ENCODE data around the gene NNAT.

NNAT gene

DNA sequence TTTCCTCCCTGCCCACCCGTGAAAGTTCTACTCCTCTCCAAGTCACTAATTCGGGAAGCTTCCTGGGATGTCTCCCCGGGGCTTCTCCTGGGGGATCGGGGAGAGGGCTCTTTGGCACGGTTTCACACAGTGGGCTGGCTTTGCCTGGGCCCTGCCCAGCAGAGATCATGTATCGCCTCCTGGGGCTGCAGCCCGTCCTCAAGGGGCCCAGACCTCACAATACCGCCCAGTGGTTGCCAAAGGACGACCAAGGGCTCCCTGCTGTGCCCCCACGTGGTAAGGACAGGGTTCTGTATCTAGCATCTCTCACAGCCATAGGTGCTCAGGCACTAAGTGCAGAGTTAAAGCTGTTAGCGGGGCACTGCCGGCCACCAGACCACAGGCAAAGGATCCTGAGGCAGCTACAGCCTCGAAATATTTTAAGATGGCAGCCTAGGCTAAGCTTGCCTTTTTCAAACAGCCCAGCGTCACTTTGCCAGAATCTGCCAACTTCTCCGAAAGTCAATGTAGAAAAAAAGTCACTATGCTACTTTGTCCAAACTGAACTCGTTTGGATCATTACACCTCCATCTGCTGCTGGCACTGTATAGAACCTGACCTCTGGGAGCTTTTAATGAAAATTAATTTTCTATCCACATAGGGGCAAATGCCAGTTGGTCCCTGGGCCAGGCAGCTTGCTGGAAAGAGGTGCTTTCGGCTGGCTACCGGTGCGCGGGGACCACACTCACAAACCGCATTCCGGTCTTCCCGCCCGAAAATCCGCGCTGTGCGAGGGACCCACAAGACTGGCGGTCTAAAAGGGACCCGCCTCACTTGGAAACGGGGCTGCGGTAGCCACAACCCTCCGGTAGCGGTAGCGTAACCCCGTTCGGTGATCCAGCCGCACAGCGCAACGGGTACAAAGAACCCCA is 1.3 kb upstream of the NNAT start:
- peaks cover 37% of the 10 kb centered on the region for H3K36me3 Mint-ChIP-seq (ENCODE audit: low read depth)
- peak overlapping the region; percentile 88 for H3K4me3 Mint-ChIP-seq
- peaks cover 15% of the 10 kb centered on the region for H3K9me3 Mint-ChIP-seq
- peak overlapping the region; percentile 67 for H3K27ac Mint-ChIP-seq
- H3K27me3 Mint-ChIP-seq (ENCODE audit: low read depth, poor library complexity), result peaks cover 7% of the 10 kb centered on the region
- peak; percentile 33 for DNase-seq
- TF ChIP-seq, protein P1, sequence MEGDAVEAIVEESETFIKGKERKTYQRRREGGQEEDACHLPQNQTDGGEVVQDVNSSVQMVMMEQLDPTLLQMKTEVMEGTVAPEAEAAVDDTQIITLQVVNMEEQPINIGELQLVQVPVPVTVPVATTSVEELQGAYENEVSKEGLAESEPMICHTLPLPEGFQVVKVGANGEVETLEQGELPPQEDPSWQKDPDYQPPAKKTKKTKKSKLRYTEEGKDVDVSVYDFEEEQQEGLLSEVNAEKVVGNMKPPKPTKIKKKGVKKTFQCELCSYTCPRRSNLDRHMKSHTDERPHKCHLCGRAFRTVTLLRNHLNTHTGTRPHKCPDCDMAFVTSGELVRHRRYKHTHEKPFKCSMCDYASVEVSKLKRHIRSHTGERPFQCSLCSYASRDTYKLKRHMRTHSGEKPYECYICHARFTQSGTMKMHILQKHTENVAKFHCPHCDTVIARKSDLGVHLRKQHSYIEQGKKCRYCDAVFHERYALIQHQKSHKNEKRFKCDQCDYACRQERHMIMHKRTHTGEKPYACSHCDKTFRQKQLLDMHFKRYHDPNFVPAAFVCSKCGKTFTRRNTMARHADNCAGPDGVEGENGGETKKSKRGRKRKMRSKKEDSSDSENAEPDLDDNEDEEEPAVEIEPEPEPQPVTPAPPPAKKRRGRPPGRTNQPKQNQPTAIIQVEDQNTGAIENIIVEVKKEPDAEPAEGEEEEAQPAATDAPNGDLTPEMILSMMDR (IDR thresholded peaks at IDR 0.05), result no peak
- peaks cover 87% of the 10 kb centered on the region for H3K4me1 Mint-ChIP-seq

DNA sequence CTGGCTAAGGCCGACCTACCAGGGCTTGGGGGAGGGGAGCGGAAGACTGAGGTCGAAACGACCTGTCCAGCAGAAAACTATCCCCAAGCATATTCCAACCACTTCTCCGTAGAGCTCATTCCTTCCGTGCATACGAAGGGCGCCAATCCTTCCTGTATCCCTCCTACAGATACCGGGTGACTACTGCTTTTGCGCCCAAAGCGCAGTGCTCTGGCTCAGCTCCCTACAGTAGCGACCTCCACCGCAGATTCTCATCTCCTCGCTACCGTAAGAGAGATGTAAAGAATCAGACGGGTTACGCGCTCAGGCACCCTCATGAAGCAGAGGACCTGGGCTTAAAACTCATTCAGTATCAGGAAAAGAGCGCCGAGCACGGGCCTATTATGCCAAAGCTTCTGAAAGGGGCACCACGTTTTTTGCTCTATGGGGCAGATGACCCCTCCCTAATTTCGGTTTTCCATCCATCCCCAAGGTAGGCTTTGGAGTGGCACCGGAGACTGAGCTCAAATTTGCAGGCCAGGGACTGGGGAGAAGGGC is 563 bp upstream of the NNAT start:
- H3K4me3 Mint-ChIP-seq, result peak overlapping the region; percentile 88
- peak overlapping the region; percentile 67 for H3K27ac Mint-ChIP-seq
- DNase-seq, result no peak
- peaks cover 32% of the 10 kb centered on the region for H3K36me3 Mint-ChIP-seq (ENCODE audit: low read depth)
- H3K4me1 Mint-ChIP-seq, result peaks cover 87% of the 10 kb centered on the region
- peaks cover 15% of the 10 kb centered on the region for H3K9me3 Mint-ChIP-seq
- H3K27me3 Mint-ChIP-seq (ENCODE audit: low read depth, poor library complexity), result peaks cover 7% of the 10 kb centered on the region
- TF ChIP-seq, protein P1 (IDR thresholded peaks at IDR 0.05), result no peak

GRCh38 chr20:37522260-37523011 is 1.4 kb downstream of the NNAT start:
- peak overlapping the region; percentile 88 for H3K4me3 Mint-ChIP-seq
- H3K9me3 Mint-ChIP-seq, result peaks cover 15% of the 10 kb centered on the region
- peaks cover 32% of the 10 kb centered on the region for H3K36me3 Mint-ChIP-seq (ENCODE audit: low read depth)
- H3K27ac Mint-ChIP-seq, result no peak overlapping the region
- no peak for DNase-seq
- H3K27me3 Mint-ChIP-seq (ENCODE audit: low read depth, poor library complexity), result peaks cover 7% of the 10 kb centered on the region
- H3K4me1 Mint-ChIP-seq, result peaks cover 84% of the 10 kb centered on the region
- TF ChIP-seq, protein P1 (IDR thresholded peaks at IDR 0.05), result no peak

DNA sequence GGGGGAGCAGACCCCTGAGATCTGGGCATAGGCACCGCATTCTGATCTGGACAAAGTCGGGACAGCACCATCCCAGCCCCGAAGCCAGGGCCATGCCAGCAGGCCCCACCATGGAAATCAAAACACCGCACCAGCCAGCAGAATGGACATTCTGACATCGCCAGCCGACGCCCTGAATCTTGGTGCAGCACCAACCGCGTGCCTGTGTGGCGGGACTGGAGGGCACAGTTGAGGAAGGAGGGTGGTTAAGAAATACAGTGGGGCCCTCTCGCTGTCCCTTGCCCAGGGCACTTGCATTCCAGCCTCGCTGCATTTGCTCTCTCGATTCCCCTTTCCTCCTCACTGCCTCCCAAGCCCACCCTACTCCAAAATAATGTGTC is 2.0 kb downstream of the NNAT start:
- Mint-ChIP-seq H3K4me3 (peak overlapping the region; percentile 69), H3K9me3 (peaks cover 15% of the 10 kb centered on the region), H3K36me3 (ENCODE audit: low read depth) (peaks cover 32% of the 10 kb centered on the region), H3K27ac (no peak overlapping the region), H3K27me3 (ENCODE audit: low read depth, poor library complexity) (peaks cover 7% of the 10 kb centered on the region), H3K4me1 (peaks cover 78% of the 10 kb centered on the region)
- no peak for DNase-seq
- TF ChIP-seq, protein P1 (IDR thresholded peaks at IDR 0.05), result no peak

- peak overlapping the region; percentile 73 for H3K27ac Mint-ChIP-seq
- H3K4me1 Mint-ChIP-seq, result peaks cover 76% of the 10 kb centered on the region
Observed at GRCh38 chr20:37523911-37524700, 3.1 kb downstream of the NNAT start.

More at GRCh38 chr20:37523911-37524700, 3.1 kb downstream of the NNAT start:
- Mint-ChIP-seq H3K9me3 (peaks cover 15% of the 10 kb centered on the region), H3K36me3 (ENCODE audit: low read depth) (peaks cover 30% of the 10 kb centered on the region), H3K4me3 (peak overlapping the region; percentile 94), H3K27me3 (ENCODE audit: low read depth, poor library complexity) (peaks cover 5% of the 10 kb centered on the region)
- TF ChIP-seq, protein P1 (IDR thresholded peaks at IDR 0.05), result no peak
- no peak for DNase-seq
